Measurements from ENCODE around the gene GAL3ST2.
"Not testable (repeated sequence)": the region's sequence is repeated elsewhere in the genome, so short reads cannot be mapped to it uniquely, and the experiment has no call there.

The GAL3ST2 gene

GRCh38 chr2:241776336-241777169 lies at the start of gene GAL3ST2:
TSS of gene GAL3ST2 (plus strand) at chr2:241776822. CDS start at chr2:241776956, 134 bp downstream.
- DNase-seq: no peak

- DNase-seq: no peak
These were observed 48.6 kb upstream of the GAL3ST2 start for GRCh38 chr2:241728000-241728399.

- no peak for DNase-seq
These were observed 48.0 kb upstream of the GAL3ST2 start for GRCh38 chr2:241728627-241729026.

- no peak for DNase-seq
These were observed 46.8 kb upstream of the GAL3ST2 start for GRCh38 chr2:241729868-241730267.

GRCh38 chr2:241730671-241731293 lies 45.8 kb upstream of the GAL3ST2 start:
- no peak for DNase-seq

GRCh38 chr2:241732513-241733186 lies 44.0 kb upstream of the GAL3ST2 start:
- peak; percentile 46 for DNase-seq

- no peak for DNase-seq
These were observed 43.0 kb upstream of the GAL3ST2 start for GRCh38 chr2:241733391-241734207.

GRCh38 chr2:241734208-241734466 lies 42.5 kb upstream of the GAL3ST2 start:
- no peak for DNase-seq

- peak; percentile 90 for DNase-seq
These were observed 42.0 kb upstream of the GAL3ST2 start, which contains the start of gene D2HGDH for GRCh38 chr2:241734467-241735208. TSS of gene D2HGDH (plus strand) at chr2:241734630. CDS start at chr2:241735225, 595 bp downstream.

- DNase-seq: no peak
These were observed 40.5 kb upstream of the GAL3ST2 start for GRCh38 chr2:241736111-241736510.

- no peak for DNase-seq
These were observed 38.5 kb upstream of the GAL3ST2 start for GRCh38 chr2:241738040-241738686.

GRCh38 chr2:241739177-241739576 lies 37.4 kb upstream of the GAL3ST2 start:
- no peak for DNase-seq

- DNase-seq: peak; percentile 31
These were observed 37.0 kb upstream of the GAL3ST2 start for GRCh38 chr2:241739651-241740050.

GRCh38 chr2:241741016-241741415 lies 35.6 kb upstream of the GAL3ST2 start:
- DNase-seq: no peak

GRCh38 chr2:241742320-241742939 lies 34.2 kb upstream of the GAL3ST2 start:
- DNase-seq: no peak

- not testable (repeated sequence) for DNase-seq
These were observed 33.6 kb upstream of the GAL3ST2 start for GRCh38 chr2:241743008-241743407.

GRCh38 chr2:241743620-241744019 lies 33.0 kb upstream of the GAL3ST2 start:
- DNase-seq: no peak

GRCh38 chr2:241744028-241744754 lies 32.4 kb upstream of the GAL3ST2 start:
- no peak for DNase-seq

- no peak for DNase-seq
These were observed 31.3 kb upstream of the GAL3ST2 start for GRCh38 chr2:241745276-241745675.

- no peak for DNase-seq
These were observed 30.5 kb upstream of the GAL3ST2 start for GRCh38 chr2:241746084-241746483.

Data from activated T-cell treated with anti-CD3 and anti-CD28 coated beads for 4 hours (primary cell).